Panc1 (cell line): ENCODE results near the gene ANKRD42.

Source experiments
- POLR2AphosphoS5 ChIP-seq: IDR thresholded peaks from 2 replicates; pipeline ENCODE4 v1.6.1; 2012; ENCODE audit warnings: mild to moderate bottlenecking, low read depth, low read length, moderate library complexity
- SIN3A ChIP-seq: IDR thresholded peaks from 2 replicates; pipeline ENCODE4 v1.6.1; 2012; ENCODE audit warnings: low read depth, mild to moderate bottlenecking, low read length, moderate library complexity, borderline replicate concordance; ENCODE audit not compliant: insufficient read depth
- TCF7L2 ChIP-seq: IDR thresholded peaks from 2 replicates; pipeline ENCODE4 v1.6.1; 2011; ENCODE audit warnings: mild to moderate bottlenecking, low read depth, low read length, inconsistent platforms
- TF ChIP-seq, protein P1 (sequence below): fragments of 450-650 bp; IDR thresholded peaks from 2 replicates; pipeline ENCODE4 v1.5.1; 2017; ENCODE audit warnings: mild to moderate bottlenecking
- TF ChIP-seq, protein P2 (sequence below), 2 experiments: IDR thresholded peaks; 2 replicates each; pipeline ENCODE4 v1.6.1; 2011 to 2012; ENCODE audit warnings: low read depth in 2 of 2, control low read depth in 1 of 2, low read length in 1 of 2, mild to moderate bottlenecking in 1 of 2, moderate library complexity in 1 of 2; ENCODE audit not compliant: insufficient read depth in 1 of 2

DNA sequence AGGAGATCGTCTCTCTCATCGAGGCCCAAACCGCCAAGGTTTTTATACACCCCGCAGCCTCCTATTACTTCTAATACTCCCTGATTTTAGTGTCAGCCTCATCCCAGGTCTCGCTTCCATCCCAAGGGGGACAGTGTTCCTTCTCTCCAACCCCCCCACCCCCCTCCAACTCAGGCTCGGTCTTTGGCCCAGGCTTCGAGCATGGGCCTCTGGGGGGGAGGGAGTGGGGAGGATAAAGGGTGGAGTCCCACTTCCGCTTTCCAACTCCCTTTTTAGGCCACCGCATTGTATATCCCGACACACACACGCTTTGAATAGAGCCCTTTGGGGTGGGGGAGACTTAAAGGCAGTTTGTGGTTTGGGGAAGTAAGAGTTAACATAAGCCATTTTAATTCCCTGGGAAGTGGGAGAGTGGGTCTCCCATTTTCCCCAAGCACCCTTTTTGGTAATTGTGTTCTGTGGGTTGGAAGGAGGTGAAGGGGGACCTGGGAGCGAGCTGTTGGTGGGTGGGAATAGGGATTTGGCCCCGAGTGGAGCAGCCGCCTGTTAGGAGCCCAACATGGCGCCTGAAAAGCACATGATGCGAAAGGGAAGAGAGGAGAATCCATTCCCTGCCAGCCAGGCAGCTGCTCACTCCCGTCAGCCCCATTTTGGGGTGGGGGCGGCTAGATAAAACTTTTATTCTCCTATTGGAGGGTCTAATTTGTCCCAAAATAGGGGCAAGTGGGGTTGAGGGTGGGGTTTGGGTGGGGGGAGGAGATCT, 35.7 kb upstream of the ANKRD42 start:
- TF ChIP-seq POLR2AphosphoS5 (peak; percentile 55; the same call in 1 of the 2 replicates), SIN3A (peak; percentile 56), TCF7L2 (no peak)
- TF ChIP-seq, protein P1, sequence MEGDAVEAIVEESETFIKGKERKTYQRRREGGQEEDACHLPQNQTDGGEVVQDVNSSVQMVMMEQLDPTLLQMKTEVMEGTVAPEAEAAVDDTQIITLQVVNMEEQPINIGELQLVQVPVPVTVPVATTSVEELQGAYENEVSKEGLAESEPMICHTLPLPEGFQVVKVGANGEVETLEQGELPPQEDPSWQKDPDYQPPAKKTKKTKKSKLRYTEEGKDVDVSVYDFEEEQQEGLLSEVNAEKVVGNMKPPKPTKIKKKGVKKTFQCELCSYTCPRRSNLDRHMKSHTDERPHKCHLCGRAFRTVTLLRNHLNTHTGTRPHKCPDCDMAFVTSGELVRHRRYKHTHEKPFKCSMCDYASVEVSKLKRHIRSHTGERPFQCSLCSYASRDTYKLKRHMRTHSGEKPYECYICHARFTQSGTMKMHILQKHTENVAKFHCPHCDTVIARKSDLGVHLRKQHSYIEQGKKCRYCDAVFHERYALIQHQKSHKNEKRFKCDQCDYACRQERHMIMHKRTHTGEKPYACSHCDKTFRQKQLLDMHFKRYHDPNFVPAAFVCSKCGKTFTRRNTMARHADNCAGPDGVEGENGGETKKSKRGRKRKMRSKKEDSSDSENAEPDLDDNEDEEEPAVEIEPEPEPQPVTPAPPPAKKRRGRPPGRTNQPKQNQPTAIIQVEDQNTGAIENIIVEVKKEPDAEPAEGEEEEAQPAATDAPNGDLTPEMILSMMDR = no peak
- TF ChIP-seq, protein P2, sequence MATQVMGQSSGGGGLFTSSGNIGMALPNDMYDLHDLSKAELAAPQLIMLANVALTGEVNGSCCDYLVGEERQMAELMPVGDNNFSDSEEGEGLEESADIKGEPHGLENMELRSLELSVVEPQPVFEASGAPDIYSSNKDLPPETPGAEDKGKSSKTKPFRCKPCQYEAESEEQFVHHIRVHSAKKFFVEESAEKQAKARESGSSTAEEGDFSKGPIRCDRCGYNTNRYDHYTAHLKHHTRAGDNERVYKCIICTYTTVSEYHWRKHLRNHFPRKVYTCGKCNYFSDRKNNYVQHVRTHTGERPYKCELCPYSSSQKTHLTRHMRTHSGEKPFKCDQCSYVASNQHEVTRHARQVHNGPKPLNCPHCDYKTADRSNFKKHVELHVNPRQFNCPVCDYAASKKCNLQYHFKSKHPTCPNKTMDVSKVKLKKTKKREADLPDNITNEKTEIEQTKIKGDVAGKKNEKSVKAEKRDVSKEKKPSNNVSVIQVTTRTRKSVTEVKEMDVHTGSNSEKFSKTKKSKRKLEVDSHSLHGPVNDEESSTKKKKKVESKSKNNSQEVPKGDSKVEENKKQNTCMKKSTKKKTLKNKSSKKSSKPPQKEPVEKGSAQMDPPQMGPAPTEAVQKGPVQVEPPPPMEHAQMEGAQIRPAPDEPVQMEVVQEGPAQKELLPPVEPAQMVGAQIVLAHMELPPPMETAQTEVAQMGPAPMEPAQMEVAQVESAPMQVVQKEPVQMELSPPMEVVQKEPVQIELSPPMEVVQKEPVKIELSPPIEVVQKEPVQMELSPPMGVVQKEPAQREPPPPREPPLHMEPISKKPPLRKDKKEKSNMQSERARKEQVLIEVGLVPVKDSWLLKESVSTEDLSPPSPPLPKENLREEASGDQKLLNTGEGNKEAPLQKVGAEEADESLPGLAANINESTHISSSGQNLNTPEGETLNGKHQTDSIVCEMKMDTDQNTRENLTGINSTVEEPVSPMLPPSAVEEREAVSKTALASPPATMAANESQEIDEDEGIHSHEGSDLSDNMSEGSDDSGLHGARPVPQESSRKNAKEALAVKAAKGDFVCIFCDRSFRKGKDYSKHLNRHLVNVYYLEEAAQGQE (IDR thresholded peaks at IDR 0.05; ENCODE audit: insufficient read depth in 1 of 2, low read depth in 2 of 2, low read length in 1 of 2) = no peak
